ENCODE data around the gene ABI2. TPM values are rescaled to one million over a fixed set of nuclear protein-coding genes. Genes with fewer than 3 reads are reported as not detected.
"Not testable (repeated sequence)": the region's sequence is repeated elsewhere in the genome, so short reads cannot be mapped to it uniquely, and the experiment has no call there.

ABI2 gene
- total RNA-seq, 1 donor from 2014 or later: 28.8 TPM

DNA sequence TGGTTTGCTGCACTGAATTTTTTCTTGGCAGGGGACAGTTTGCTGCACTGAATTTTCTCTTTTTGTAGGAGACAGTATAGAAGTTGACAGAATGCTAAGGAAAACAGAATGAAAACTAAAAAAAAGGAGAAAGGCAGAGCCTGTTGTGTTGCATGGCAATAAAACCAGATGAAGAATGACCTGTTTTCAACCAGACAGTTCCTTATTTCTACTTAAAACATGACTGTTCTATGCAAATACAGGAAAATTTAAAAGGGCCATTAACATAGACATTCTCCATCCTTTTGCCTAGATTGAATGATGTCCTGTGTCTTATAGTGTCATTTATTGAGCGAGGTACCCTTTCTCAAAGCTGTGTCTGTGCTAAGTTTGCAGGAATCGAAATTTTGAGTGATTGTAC lies 33.3 kb downstream of the ABI2 start:
- no peak for TF ChIP-seq CTCF (IDR thresholded peaks at IDR 0.05; ENCODE audit: insufficient read depth, low read length, poor library complexity, severe bottlenecking)
- H3K36me3 ChIP-seq (ENCODE audit: control insufficient read depth, insufficient read depth, low read length): no peaks in the 10 kb centered on the region
- no peaks in the 10 kb centered on the region for H3K27me3 ChIP-seq (ENCODE audit: control insufficient read depth, insufficient read depth, low read length)
- no peak overlapping the region for H3K4me3 ChIP-seq (ENCODE audit: low read depth, low read length)
- DNase-seq (ENCODE audit: low read depth): no peak

DNA sequence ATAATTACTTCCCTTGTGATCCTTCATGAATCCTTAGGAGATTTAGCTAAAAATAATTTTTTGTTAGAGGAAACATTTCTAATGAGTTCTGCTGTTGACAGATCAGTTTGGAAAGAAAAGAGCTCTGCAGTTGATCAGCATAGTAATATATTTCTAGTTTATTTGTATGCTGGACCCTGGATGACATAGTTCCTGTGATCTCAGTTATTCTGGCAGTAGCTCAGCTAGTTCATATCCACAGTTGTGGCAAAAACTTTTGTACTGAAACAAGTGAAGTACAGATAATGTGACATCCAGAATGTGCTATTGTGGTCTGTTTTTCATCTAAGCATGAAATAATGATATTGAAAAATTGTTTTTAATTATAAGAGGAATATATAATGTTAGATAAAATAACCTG lies 33.7 kb downstream of the ABI2 start:
- Histone ChIP-seq H3K36me3 (ENCODE audit: control insufficient read depth, insufficient read depth, low read length) (no peaks in the 10 kb centered on the region), H3K4me3 (ENCODE audit: low read depth, low read length) (no peak overlapping the region), H3K27me3 (ENCODE audit: control insufficient read depth, insufficient read depth, low read length) (no peaks in the 10 kb centered on the region)
- DNase-seq (ENCODE audit: low read depth): no peak
- TF ChIP-seq CTCF (IDR thresholded peaks at IDR 0.05; ENCODE audit: insufficient read depth, low read length, poor library complexity, severe bottlenecking): no peak

DNA sequence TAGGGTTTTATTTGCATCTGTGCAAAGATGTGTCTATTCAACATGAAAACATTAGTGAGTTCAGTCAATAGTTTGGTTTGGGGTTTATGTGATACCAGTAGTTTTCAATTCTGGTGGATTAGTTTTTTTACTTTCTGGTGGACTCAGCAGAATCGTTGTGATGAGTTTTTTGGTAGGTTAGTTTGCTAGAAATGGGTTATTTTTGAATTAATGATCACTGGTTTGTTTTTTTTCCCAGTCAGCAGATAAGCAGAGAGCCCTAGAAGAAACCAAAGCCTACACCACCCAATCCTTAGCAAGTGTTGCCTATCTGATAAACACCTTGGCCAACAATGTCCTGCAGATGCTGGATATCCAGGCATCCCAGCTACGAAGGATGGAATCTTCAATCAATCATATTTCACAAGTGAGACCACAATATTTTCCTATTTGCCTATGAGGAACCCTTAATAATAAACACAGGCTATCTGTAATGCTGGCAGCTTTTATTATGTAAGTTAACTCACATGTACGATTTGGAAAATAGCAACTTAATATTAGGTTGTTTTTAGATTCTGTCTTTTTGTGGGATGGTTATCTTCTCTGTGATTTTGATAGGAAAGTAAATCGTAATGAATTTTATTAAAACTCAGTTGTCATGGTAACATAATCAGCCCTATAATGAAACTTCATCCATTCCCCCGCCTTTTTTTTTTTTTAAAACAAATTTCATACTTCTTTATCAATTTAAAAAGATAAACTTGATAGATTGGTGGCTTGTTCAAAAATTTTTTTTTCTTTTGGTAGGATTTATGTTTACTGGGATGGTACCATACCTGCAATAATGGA lies 38.7 kb downstream of the ABI2 start:
- Histone ChIP-seq H3K36me3 (ENCODE audit: control insufficient read depth, insufficient read depth, low read length) (no peaks in the 10 kb centered on the region), H3K4me3 (ENCODE audit: low read depth, low read length) (no peak overlapping the region), H3K27me3 (ENCODE audit: control insufficient read depth, insufficient read depth, low read length) (no peaks in the 10 kb centered on the region)
- no peak for TF ChIP-seq CTCF (IDR thresholded peaks at IDR 0.05; ENCODE audit: insufficient read depth, low read length, poor library complexity, severe bottlenecking)
- no peak for DNase-seq (ENCODE audit: low read depth)

DNA sequence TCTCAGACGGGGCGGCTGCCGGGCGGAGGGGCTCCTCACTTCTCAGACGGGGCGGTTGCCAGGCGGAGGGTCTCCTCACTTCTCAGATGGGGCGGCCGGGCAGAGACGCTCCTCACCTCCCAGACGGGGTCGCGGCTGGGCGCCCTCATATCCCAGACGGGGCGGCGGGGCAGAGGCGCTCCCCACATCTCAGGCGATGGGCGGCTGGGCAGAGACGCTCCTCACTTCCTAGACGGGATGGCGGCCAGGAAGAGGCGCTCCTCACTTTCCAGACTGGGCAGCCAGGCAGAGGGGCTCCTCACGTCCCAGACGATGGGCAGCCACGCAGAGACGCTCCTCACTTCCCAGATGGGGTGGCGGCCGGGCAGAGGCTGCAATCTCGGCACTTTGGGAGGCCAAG lies 44.5 kb downstream of the ABI2 start:
- not testable (repeated sequence) for H3K4me3 ChIP-seq (ENCODE audit: low read depth, low read length); H3K27me3 ChIP-seq (ENCODE audit: control insufficient read depth, insufficient read depth, low read length); H3K36me3 ChIP-seq (ENCODE audit: control insufficient read depth, insufficient read depth, low read length); DNase-seq (ENCODE audit: low read depth)

- Histone ChIP-seq H3K36me3 (ENCODE audit: control insufficient read depth, insufficient read depth, low read length) (no peaks in the 10 kb centered on the region), H3K4me3 (ENCODE audit: low read depth, low read length) (no peak overlapping the region), H3K27me3 (ENCODE audit: control insufficient read depth, insufficient read depth, low read length) (no peaks in the 10 kb centered on the region)
- TF ChIP-seq CTCF (IDR thresholded peaks at IDR 0.05; ENCODE audit: insufficient read depth, low read length, poor library complexity, severe bottlenecking): peak; percentile 4
- no peak for DNase-seq (ENCODE audit: low read depth)
Measured at GRCh38 chr2:203376173-203376572, 48.0 kb downstream of the ABI2 start.

DNA sequence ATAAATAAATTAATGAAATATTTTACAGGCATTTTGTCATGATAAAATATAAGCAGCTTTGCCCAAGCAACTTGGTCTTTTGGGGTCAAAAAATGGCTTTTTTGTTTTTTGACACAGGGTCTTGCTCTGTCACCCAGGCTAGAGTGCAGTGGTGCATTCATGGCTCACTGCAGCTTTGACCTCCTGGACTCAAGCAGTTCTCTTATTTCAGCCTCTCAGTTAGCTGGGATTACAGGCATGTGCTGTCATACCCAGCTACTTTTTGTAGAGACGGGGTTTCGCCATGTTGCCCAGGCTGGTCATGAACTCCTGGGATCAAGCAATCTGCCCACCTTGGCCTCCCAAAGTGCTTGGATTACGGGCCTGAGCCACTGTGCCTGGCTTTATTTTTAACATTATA lies 51.0 kb downstream of the ABI2 start:
- no peaks in the 10 kb centered on the region for H3K27me3 ChIP-seq (ENCODE audit: control insufficient read depth, insufficient read depth, low read length)
- DNase-seq (ENCODE audit: low read depth): no peak
- no peaks in the 10 kb centered on the region for H3K36me3 ChIP-seq (ENCODE audit: control insufficient read depth, insufficient read depth, low read length)
- TF ChIP-seq CTCF (IDR thresholded peaks at IDR 0.05; ENCODE audit: insufficient read depth, low read length, poor library complexity, severe bottlenecking): no peak
- H3K4me3 ChIP-seq (ENCODE audit: low read depth, low read length): no peak overlapping the region
